CD14-positive monocyte (primary cell): ENCODE measurements around the gene GH1. TPM values are rescaled to one million over a fixed set of nuclear protein-coding genes. Genes with fewer than 3 reads are reported as not detected.

Experiments used
- DNase-seq, 3 donors: peaks; one replicate each; pipeline ENCODE4 v3.0.0-alpha.2; 2011 to 2022
- H2AFZ ChIP-seq: 2 replicates; pipeline ENCODE4 v1.6.0; 2012; ENCODE audit warnings: mild to moderate bottlenecking, low read depth, low read length, inconsistent platforms; ENCODE audit not compliant: insufficient read depth, poor library complexity, severe bottlenecking
- H3K27ac ChIP-seq, 2 donors: 1 replicate in 1 of 2; 2 replicates in 1 of 2; pipeline ENCODE4 v1.5.1; 2012 to 2013; ENCODE audit warnings: low read length in 2 of 2, control low read depth in 1 of 2, inconsistent platforms in 1 of 2, low read depth in 1 of 2, mild to moderate bottlenecking in 1 of 2
- H3K27me3 ChIP-seq, 2 donors: one replicate each; pipeline versions ENCODE4 v1.6.0 to v1.6.1; 2011 to 2013; ENCODE audit warnings: low read length in 2 of 2; ENCODE audit not compliant: control insufficient read depth in 2 of 2, insufficient read depth in 2 of 2
- H3K36me3 ChIP-seq, 2 donors: replicated peaks in 1 of 2; 1 replicate in 1 of 2; 2 replicates in 1 of 2; pipeline versions ENCODE4 v1.5.1 to v1.6.1; 2012 to 2013; ENCODE audit warnings: low read length in 2 of 2, control low read depth in 1 of 2, inconsistent platforms in 1 of 2, mild to moderate bottlenecking in 1 of 2; ENCODE audit not compliant: insufficient read depth in 2 of 2, control insufficient read depth in 1 of 2
- H3K4me1 ChIP-seq, 2 donors: 1 replicate in 1 of 2; 2 replicates in 1 of 2; pipeline versions ENCODE4 v1.5.1 to v1.6.1; 2012 to 2013; ENCODE audit warnings: low read length in 2 of 2, control low read depth in 1 of 2, inconsistent platforms in 1 of 2, mild to moderate bottlenecking in 1 of 2, moderate library complexity in 1 of 2; ENCODE audit not compliant: insufficient read depth in 2 of 2, control insufficient read depth in 1 of 2
- H3K4me2 ChIP-seq: replicated peaks from 2 replicates; pipeline ENCODE3; 2012; ENCODE audit warnings: low read length, moderate library complexity, mild to moderate bottlenecking; ENCODE audit not compliant: poor library complexity, severe bottlenecking; ENCODE audit errors: extremely low read depth
- H3K4me3 ChIP-seq, 3 experiments: fragments of 200-600 bp in 1 of 3; sonication (generic) in 1 of 3; replicated peaks in 1 of 3; 1 replicate in 2 of 3; 2 replicates in 1 of 3; pipeline ENCODE4 v1.5.1; 2011 to 2013; ENCODE audit warnings: low read length in 3 of 3, mild to moderate bottlenecking in 3 of 3, control low read depth in 2 of 3, low read depth in 2 of 3, inconsistent platforms in 1 of 3, moderate library complexity in 1 of 3
- H3K79me2 ChIP-seq: 2 replicates; pipeline ENCODE4 v1.6.0; 2012; ENCODE audit warnings: mild to moderate bottlenecking, control low read depth, inconsistent platforms, low read length, moderate library complexity; ENCODE audit not compliant: insufficient read depth
- H3K9ac ChIP-seq: 2 replicates; pipeline ENCODE4 v1.6.0; 2017; ENCODE audit warnings: low read length, mild to moderate bottlenecking; ENCODE audit not compliant: insufficient read depth, poor library complexity, severe bottlenecking
- H3K9me3 ChIP-seq, 2 donors: replicated peaks in 1 of 2; 1 replicate in 1 of 2; 2 replicates in 1 of 2; pipeline versions ENCODE4 v1.5.1 to v1.6.1; 2012 to 2013; ENCODE audit warnings: low read length in 2 of 2, control low read depth in 1 of 2; ENCODE audit not compliant: control insufficient read depth in 1 of 2, insufficient read depth in 1 of 2
- H4K20me1 ChIP-seq: 2 replicates; pipeline ENCODE4 v1.6.0; 2012; ENCODE audit warnings: mild to moderate bottlenecking, low read length, control low read depth, moderate library complexity; ENCODE audit not compliant: insufficient read depth
- H3K27ac Mint-ChIP-seq, 7 donors: one replicate each; pipeline ENCODE4 v1.8.0; 2020; ENCODE audit warnings: mild to moderate bottlenecking in 7 of 7, mixed read lengths in 7 of 7, moderate library complexity in 6 of 7, inconsistent platforms in 2 of 7
- H3K27me3 Mint-ChIP-seq, 3 donors: one replicate each; pipeline ENCODE4 v1.8.0; 2021 to 2022; ENCODE audit warnings: low read depth in 3 of 3, mild to moderate bottlenecking in 3 of 3, mixed read lengths in 3 of 3, moderate library complexity in 3 of 3, inconsistent platforms in 1 of 3
- H3K36me3 Mint-ChIP-seq, 2 donors: one replicate each; pipeline ENCODE4 v1.8.0; 2020; ENCODE audit warnings: mixed read lengths in 2 of 2, inconsistent platforms in 1 of 2, mild to moderate bottlenecking in 1 of 2
- H3K4me1 Mint-ChIP-seq: one replicate; pipeline ENCODE4 v1.8.0; 2020; ENCODE audit warnings: mild to moderate bottlenecking, mixed read lengths
- H3K4me3 Mint-ChIP-seq, 2 donors: one replicate each; pipeline ENCODE4 v1.8.0; 2020; ENCODE audit warnings: mild to moderate bottlenecking in 2 of 2, mixed read lengths in 2 of 2, moderate library complexity in 1 of 2
- H3K9me3 Mint-ChIP-seq, 7 donors: one replicate each; pipeline ENCODE4 v1.8.0; 2020 to 2022; ENCODE audit warnings: mixed read lengths in 7 of 7, mild to moderate bottlenecking in 6 of 7, moderate library complexity in 6 of 7, inconsistent platforms in 2 of 7
- CTCF ChIP-seq: fragments of 200-600 bp; IDR thresholded peaks from one replicate; pipeline ENCODE4 v1.8.0; 2022; ENCODE audit warnings: antibody characterized with exemption, mild to moderate bottlenecking
- WGBS: methylation state at CpG from one replicate; pipeline ENCODE4 v1.1.5; 2013; ENCODE audit warnings: missing lambda C conversion rate; ENCODE audit not compliant: insufficient coverage; 5-methylcytosine and 5-hydroxymethylcytosine counted together
- intact Hi-C, 2 donors: fragments of 100-400 bp; cut with micrococcal nuclease; formaldehyde crosslinking; loops; one replicate each; pipeline versions ENCODE4 v1.15.0 to v1.15.1; 2023
- polyA plus RNA-seq, 3 donors: library from polyadenylated mRNA; depleted of rRNA in 1 of 3; unstranded in 2 of 3; stranded (reverse) in 1 of 3; fragments of 300-500 nt in 2 of 3; fragments of >200 nt in 1 of 3; fragmentation: Illumina TruSeq in 2 of 3; gene quantifications; 1 replicate in 2 of 3; 2 replicates in 1 of 3; pipeline ENCODE4 v1.2.3, GENCODE V29; 2012 to 2021

The GH1 gene
- polyA plus RNA-seq, 3 donors: not detected

GRCh38 chr17:63944736-63945499 lies 26.3 kb upstream of the GH1 start:
- no peaks in the 10 kb centered on the region for H4K20me1 ChIP-seq
- H3K27me3 ChIP-seq: no peaks in the 10 kb centered on the region
- H3K4me2 ChIP-seq: no peak overlapping the region
- no peaks in the 10 kb centered on the region for H3K79me2 ChIP-seq
- peaks cover 0 to 4% (median 3%) of the 10 kb centered on the region in 3 donors for H3K27me3 Mint-ChIP-seq
- H3K9me3 Mint-ChIP-seq: peaks cover 0 to 1% (median 0%) of the 10 kb centered on the region in 7 donors
- no peaks in the 10 kb centered on the region for H3K36me3 Mint-ChIP-seq
- no peak overlapping the region for H3K4me3 ChIP-seq
- peaks cover 9 to 10% of the 10 kb centered on the region in 2 donors for H3K4me1 ChIP-seq
- no peaks in the 10 kb centered on the region for H3K9me3 ChIP-seq
- H3K4me3 Mint-ChIP-seq: no peak overlapping the region
- no peak overlapping the region for H3K27ac ChIP-seq
- no peak for DNase-seq
- no peak for TF ChIP-seq CTCF
- H3K36me3 ChIP-seq: no peaks in the 10 kb centered on the region
- intact Hi-C loops: loop anchor here in 1 of 2 donors (5.0 kb wide), 1 partner anchor 43 kb away; no protein-coding TSS in a partner anchor
- H3K9ac ChIP-seq: no peak overlapping the region
- 94% methylated on average over 18 of the region's 24 CpGs for WGBS
- H2AFZ ChIP-seq: no peak overlapping the region
- peak overlapping the region in 1 of 7 donors; percentile 50 for H3K27ac Mint-ChIP-seq
- H3K4me1 Mint-ChIP-seq: peaks cover 6% of the 10 kb centered on the region

GRCh38 chr17:63943745-63944144 lies 25.1 kb upstream of the GH1 start:
- no peak overlapping the region for H3K4me2 ChIP-seq
- intact Hi-C loops: no loop called here
- H3K4me1 ChIP-seq: peaks cover 9 to 10% of the 10 kb centered on the region in 2 donors
- H3K79me2 ChIP-seq: no peaks in the 10 kb centered on the region
- H3K36me3 ChIP-seq: no peaks in the 10 kb centered on the region
- DNase-seq: no peak
- H3K4me3 Mint-ChIP-seq: no peak overlapping the region
- WGBS: 86% methylated on average over 3 of the region's 9 CpGs
- TF ChIP-seq CTCF: peak; percentile 42
- H3K4me3 ChIP-seq: no peak overlapping the region
- no peak overlapping the region for H3K9ac ChIP-seq
- H2AFZ ChIP-seq: no peak overlapping the region
- H3K36me3 Mint-ChIP-seq: no peaks in the 10 kb centered on the region
- H3K9me3 ChIP-seq: no peaks in the 10 kb centered on the region
- H3K27ac ChIP-seq: no peak overlapping the region
- no peaks in the 10 kb centered on the region for H4K20me1 ChIP-seq
- peaks cover 0 to 3% (median 2%) of the 10 kb centered on the region in 3 donors for H3K27me3 Mint-ChIP-seq
- H3K27me3 ChIP-seq: no peaks in the 10 kb centered on the region
- H3K4me1 Mint-ChIP-seq: peaks cover 8% of the 10 kb centered on the region
- H3K9me3 Mint-ChIP-seq: peaks cover 0 to 1% (median 0%) of the 10 kb centered on the region in 7 donors
- H3K27ac Mint-ChIP-seq: peak overlapping the region in 1 of 7 donors; percentile 75
